NCI-H524 treated with DMSO at 0.1 percent for 48 hours (cell line): ENCODE measurements around the gene LRBA.
"Not testable (repeated sequence)": the region's sequence is repeated elsewhere in the genome, so short reads cannot be mapped to it uniquely, and the experiment has no call there.

ENCODE experiments used
- DNase-seq: peaks from one replicate; lab custom pipeline; 2025; lab: John Stamatoyannopoulos, UW

Gene LRBA

GRCh38 chr4:150415213-150415612, 599.9 kb downstream of the LRBA start:
- DNase-seq, result no peak

GRCh38 chr4:150411520-150411919, 603.6 kb downstream of the LRBA start:
- peak; percentile 47 for DNase-seq

GRCh38 chr4:150402871-150403272, 612.2 kb downstream of the LRBA start:
- peak; percentile 4 for DNase-seq

GRCh38 chr4:150401083-150401687, 613.9 kb downstream of the LRBA start:
- no peak for DNase-seq

GRCh38 chr4:150395872-150396271, 619.2 kb downstream of the LRBA start:
- DNase-seq, result no peak

GRCh38 chr4:150394046-150394445, 621.0 kb downstream of the LRBA start:
- DNase-seq, result no peak

GRCh38 chr4:150391052-150391451, 624.0 kb downstream of the LRBA start:
- DNase-seq, result no peak

GRCh38 chr4:150390531-150390910, 624.6 kb downstream of the LRBA start:
- DNase-seq, result no peak

GRCh38 chr4:150389896-150390530, 625.1 kb downstream of the LRBA start:
- no peak for DNase-seq

GRCh38 chr4:150387981-150388380, 627.1 kb downstream of the LRBA start:
- DNase-seq, result no peak

GRCh38 chr4:150386415-150386814, 628.7 kb downstream of the LRBA start:
- not testable (repeated sequence) for DNase-seq

GRCh38 chr4:150385606-150386005, 629.5 kb downstream of the LRBA start:
- DNase-seq, result peak; percentile 45

GRCh38 chr4:150384249-150384648, 630.8 kb downstream of the LRBA start:
- no peak for DNase-seq

- DNase-seq, result no peak
These were observed 633.1 kb downstream of the LRBA start for GRCh38 chr4:150382028-150382427.

GRCh38 chr4:150381609-150382008, 633.5 kb downstream of the LRBA start:
- no peak for DNase-seq

- no peak for DNase-seq
These were observed 634.0 kb downstream of the LRBA start for GRCh38 chr4:150381036-150381435.

GRCh38 chr4:150379454-150379853, 635.6 kb downstream of the LRBA start:
- DNase-seq, result no peak

GRCh38 chr4:150375025-150375424, 640.1 kb downstream of the LRBA start:
- no peak for DNase-seq

GRCh38 chr4:150371869-150372268, 643.2 kb downstream of the LRBA start:
- no peak for DNase-seq

- no peak for DNase-seq
These were observed 645.4 kb downstream of the LRBA start for GRCh38 chr4:150369434-150370380.

- DNase-seq, result no peak
These were observed 646.4 kb downstream of the LRBA start for GRCh38 chr4:150368667-150369066.

GRCh38 chr4:150367326-150367725, 647.8 kb downstream of the LRBA start:
- DNase-seq, result no peak

GRCh38 chr4:150366487-150366999, 648.5 kb downstream of the LRBA start:
- peak; percentile 92 for DNase-seq
